Kidney glomerular epithelial cell (primary cell): Measurements from ENCODE around the gene PEF1.

Source experiments
- DNase-seq: peaks from one replicate; lab custom pipeline; 2025; lab: John Stamatoyannopoulos, UW

PEF1 gene

DNA sequence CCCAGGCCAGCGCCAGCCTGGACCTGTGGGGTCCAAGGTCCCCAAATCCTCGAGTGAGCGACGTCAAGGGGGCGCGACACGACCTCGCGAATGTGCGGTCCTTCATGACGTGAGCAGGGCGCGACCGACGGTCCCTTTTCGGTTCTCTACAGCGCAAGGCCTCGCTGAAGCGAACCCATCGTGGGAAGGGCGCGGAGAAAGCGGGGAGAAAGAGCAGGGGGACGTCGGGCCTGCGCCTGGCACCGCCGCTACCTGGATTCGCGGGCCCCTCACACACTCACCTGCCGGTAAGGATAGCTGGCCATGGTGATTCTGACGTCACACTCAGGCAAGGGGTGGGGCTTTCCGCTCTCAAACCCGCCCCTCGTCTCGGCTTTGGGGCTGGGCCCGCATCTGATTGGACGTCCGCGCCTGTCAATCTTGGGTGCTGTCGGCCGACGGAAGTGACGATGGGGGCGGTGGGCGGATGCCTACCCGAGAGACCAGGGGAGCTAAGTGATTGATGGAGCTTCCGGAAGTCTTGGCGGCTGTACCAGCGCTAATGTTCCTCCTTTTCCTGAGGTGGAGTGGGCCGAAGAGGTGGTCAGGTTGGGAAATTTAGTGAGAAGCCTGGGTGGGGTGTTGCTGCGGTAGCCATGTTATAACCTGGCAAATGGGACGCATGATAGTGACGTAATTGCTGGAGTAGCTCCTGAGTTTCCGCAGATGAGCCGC, at the start of gene PEF1:
TSS of gene PEF1 (minus strand) at position 317 of the 714 bp plus-strand sequence. CDS start at position 305, 12 bp downstream.
- peak; percentile 100 for DNase-seq

DNA sequence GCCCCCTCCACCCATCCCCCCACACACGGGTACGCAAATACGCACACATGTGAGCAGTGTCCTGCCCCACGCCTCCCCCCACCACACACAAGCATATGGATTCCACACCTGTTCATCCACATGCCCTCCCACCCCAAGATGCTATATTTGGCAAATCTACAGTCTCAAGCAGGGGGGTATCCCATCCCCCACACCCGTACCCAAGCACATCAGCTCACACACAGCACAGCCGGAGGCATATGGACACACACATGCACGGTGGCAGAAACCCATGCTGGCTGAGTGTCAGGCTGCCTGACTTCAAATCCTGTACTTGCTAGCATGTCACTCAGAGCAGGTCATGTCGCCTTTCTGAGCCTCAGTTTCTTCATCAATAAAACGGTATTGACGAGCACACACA, 48.6 kb upstream of the PEF1 start:
- DNase-seq: no peak

DNA sequence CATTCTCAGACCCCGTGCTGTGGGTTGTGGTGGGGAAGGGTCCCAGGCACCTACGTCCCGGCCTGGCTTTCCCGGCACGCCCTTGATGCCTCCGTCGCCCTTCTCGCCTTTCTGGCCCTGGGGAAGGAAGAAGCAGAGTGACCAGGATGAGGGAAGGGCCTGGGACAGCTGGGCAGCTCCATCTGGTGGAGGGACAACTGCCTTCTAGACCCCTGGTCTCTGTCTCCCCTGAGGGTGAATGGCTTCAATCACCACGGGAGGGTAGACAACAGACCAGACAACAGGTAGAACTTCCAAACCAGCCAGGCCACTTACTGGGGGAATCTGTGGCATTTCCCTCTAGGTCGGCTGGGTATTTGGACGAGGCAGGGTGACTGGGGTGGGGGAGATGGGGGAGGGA, 47.3 kb upstream of the PEF1 start:
- DNase-seq: no peak

GRCh38 chr1:31691446-31691845, 46.8 kb upstream of the PEF1 start:
- DNase-seq: no peak

DNA sequence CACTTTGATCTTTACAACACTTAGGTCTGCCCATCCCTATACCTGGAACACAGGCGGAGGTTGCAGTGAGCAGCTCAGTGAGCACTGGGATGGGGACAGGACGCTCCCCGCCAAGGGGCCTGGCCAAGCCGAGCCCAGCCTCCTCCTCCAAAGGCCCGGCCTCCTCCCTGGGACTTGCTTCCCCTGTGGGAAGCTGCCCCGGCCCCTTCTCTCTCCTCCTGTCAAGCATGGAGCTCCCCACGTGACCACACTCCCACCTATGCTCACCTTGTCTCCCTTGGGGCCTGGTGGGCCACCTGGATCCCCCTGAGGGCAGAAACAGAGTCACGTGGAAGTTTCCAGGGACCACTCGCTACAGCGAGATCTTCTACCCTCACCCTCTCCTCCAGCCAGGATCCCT, 46.2 kb upstream of the PEF1 start:
- DNase-seq: no peak

GRCh38 chr1:31689854-31690253, 45.2 kb upstream of the PEF1 start:
- peak; percentile 64 for DNase-seq

DNA sequence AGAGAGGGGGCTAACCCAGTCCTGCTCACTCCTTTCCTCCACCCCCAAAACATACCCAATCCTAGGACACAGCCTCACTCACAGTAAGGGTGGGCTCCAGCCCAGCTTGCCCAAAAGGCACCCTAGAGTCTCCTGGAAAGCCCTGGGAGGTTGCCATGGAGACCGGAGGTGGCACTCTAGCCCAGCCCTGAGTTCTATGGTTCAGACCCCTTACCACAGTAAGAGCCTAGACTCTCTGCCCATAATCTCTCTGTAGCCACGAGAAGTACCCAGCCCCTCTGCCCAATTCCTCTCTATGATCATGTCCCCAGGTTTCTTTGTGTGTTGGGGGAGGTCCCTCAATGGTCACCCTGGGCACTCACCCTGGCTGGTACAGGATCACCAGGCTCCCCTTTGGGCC, 44.7 kb upstream of the PEF1 start:
- no peak for DNase-seq

- DNase-seq: no peak
Measured at GRCh38 chr1:31688233-31688918, 43.7 kb upstream of the PEF1 start.

DNA sequence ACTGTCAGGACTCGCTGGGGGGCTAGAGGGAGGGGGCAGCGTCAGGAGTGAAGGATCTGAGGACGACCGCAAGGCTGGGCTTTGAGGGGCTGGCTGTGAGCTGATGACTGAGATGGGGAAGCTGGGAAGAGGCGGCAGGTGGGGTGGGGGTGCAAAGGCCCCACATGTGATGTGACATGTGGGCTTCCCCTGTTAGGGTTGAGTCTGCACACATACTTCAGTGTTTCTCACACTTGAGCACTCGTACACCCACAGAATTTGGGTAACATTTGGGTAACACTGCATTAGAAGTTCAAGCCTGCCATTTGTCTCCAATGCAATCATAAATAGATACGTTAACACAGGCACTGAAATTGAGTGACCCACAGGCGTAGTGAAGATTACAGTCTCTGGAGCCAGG, 42.9 kb upstream of the PEF1 start:
- DNase-seq: no peak

GRCh38 chr1:31685795-31686194, 41.1 kb upstream of the PEF1 start:
- DNase-seq: no peak

DNA sequence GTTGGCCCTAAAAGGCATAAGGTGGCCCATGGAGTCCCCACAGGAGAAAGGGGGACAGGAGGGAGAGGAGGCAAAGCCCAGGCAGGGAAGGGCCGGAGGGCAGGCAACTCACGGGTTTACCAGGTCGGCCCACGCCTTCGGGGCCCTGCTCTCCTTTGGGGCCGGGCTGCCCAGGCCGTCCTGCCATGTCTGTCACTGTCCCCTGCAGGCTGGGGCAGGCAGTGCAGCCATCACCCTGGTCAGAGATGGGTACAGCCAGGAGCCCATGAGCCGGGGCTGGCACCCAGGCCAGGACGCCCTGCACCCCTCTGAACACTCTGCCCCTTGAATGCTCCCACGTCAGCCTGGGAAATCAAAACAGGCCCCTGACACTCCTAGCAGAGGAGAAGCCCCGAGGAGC, 39.3 kb upstream of the PEF1 start:
- no peak for DNase-seq

- DNase-seq: no peak
Measured at GRCh38 chr1:31681415-31681814, 36.7 kb upstream of the PEF1 start.

- no peak for DNase-seq
Measured at GRCh38 chr1:31679676-31680230, 35.1 kb upstream of the PEF1 start.

DNA sequence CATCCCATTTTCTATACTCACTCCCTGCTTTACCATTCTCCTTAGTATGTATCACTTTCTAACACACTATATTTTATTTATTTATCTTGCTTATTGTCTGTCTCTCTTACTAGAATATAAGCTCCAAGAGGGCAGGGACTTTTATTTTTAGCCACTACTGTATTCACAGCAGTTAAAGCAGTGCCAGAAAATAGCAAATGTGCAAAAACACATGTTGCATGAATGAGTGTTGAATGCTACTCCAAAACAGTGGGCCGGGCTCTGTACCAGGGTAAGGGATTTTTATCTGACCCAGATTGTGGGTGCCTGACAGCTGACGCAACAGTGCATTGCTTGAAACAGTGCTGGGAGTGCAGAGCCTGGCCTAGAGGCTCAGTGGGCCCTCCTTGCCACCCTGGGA, 34.4 kb upstream of the PEF1 start:
- no peak for DNase-seq

DNA sequence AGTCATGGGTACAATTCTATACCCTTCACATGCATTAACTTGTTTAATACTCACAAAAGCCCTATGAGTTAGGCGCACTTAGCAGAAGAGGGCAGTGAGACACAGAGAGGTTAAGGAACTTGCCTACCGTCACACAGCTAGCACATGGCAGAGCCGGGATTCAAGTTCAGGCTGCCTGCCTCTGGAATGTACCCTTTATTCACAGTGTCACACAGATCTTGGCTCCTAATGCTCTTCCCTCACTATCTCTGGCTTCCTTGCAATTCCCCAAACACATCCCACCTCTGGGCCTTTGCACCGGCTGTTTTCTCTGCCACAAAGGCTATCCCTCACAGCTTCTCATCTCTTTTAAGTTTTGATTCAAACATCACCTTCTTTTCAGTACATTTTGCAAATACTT, 34.0 kb upstream of the PEF1 start:
- no peak for DNase-seq

GRCh38 chr1:31677949-31678348, 33.3 kb upstream of the PEF1 start:
- no peak for DNase-seq

DNA sequence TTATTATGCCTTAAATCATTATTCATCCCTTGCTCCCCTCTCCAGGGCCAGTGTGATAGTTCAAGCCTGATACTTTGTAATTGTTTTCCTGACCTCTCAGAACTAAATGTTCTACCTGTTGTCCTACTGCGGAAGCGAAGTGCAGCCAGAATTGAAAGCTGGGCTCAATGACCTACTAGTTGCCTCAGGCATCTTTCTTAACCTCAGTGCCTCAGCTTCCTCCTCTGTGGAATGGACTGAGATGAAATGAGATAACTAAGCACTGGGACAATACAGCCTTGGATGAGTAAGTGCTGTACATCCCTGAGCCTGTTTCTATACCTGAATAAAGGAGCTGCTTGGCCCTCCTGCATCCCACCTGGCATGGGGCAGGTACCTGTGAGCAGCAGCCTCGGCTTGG, 32.7 kb upstream of the PEF1 start:
- no peak for DNase-seq

DNA sequence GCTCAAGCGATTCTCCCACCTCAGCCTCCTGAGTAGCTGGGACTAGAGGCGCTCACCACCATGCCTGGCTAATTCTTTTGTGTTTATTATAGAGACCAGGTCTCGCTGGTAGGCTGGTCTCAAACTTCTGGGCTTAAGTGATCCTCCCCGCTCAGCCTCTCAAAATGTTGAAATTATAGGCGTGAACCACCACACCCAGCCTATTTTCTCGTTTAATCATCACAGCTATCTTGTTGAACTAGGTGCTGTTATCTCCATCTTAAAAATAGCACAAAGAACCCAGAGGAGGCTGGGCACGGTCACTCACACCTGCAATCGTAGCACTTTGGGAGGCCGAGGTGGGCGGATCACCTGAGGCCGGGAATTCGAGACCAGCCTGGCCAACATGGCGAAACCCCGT, 31.1 kb upstream of the PEF1 start:
- no peak for DNase-seq

GRCh38 chr1:31675161-31675560, 30.5 kb upstream of the PEF1 start:
- DNase-seq: no peak

GRCh38 chr1:31674626-31675025, 29.9 kb upstream of the PEF1 start:
- DNase-seq: no peak

DNA sequence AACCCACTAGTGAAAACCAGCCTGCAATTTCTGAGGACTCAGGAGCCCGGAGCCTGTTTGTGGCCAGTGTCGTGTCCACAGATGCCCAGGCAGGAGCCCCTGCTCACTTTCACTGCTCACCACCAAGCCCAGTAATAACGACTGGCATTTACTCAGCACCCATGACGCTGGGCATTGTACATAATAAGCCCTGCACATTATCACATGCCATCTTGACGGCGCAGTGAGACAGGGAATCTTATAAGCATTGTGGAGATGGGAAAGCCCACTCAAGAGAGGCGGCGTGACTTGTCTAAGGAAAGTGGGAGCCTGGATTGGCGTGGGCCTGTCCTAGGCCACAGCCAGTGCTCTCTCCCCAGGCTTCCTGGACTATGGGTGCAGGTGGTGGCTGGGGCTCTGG, 28.8 kb upstream of the PEF1 start:
- DNase-seq: no peak

- DNase-seq: no peak
Measured at GRCh38 chr1:31672986-31673385, 28.3 kb upstream of the PEF1 start.

GRCh38 chr1:31671561-31672201, 27.0 kb upstream of the PEF1 start:
- no peak for DNase-seq
